HepG2 (cell line): Measurements from ENCODE around the gene HDAC4.

Source experiments
- EZH2 ChIP-seq: conservative IDR thresholded peaks from 2 replicates; pipeline ENCODE4 v1.6.1; 2012; ENCODE audit warnings: mild to moderate bottlenecking, low read depth, low read length, moderate library complexity
- HNRNPK ChIP-seq: fragments of 200-400 bp; formaldehyde crosslinking; IDR thresholded peaks from 2 replicates; pipeline ENCODE4 v1.6.1; 2018; ENCODE audit warnings: low read length, low read depth, moderate library complexity, mild to moderate bottlenecking; ENCODE audit not compliant: poor library complexity, severe bottlenecking
- RERE ChIP-seq: IDR thresholded peaks from 2 replicates; pipeline ENCODE4 v1.6.1; 2016; ENCODE audit warnings: low read depth, missing genetic modification reagents, missing compliant biosample characterization
- TGIF2 ChIP-seq: IDR thresholded peaks from 2 replicates; pipeline ENCODE4 v1.6.1; 2016; ENCODE audit warnings: control low read depth, missing compliant biosample characterization
- ZBTB20 ChIP-seq: sonication (generic); formaldehyde crosslinking; IDR thresholded peaks from 2 replicates; pipeline ENCODE4 v1.8.1; 2023; ENCODE audit warnings: missing genetic modification reagents, low read depth, mild to moderate bottlenecking, borderline replicate concordance
- ZSCAN21 ChIP-seq: sonication (generic); formaldehyde crosslinking; IDR thresholded peaks from 2 replicates; pipeline ENCODE4 v1.8.0; 2022; ENCODE audit warnings: mild to moderate bottlenecking, missing genetic modification reagents, moderate library complexity, borderline replicate concordance

GRCh38 chr2:239233576-239233975, 167.2 kb downstream of the HDAC4 start:
- TF ChIP-seq EZH2: no peak
- no peak for TF ChIP-seq RERE
- no peak for TF ChIP-seq ZSCAN21 (CRISPR knock-in tag)
- no peak for TF ChIP-seq TGIF2 (CRISPR knock-in tag)
- TF ChIP-seq HNRNPK: no peak
- no peak for TF ChIP-seq ZBTB20 (CRISPR knock-in tag)
